Activated gamma-delta T cell (primary cell): ENCODE measurements around the gene SAYSD1.

ENCODE experiments used
- DNase-seq: peaks from one replicate; lab custom pipeline; 2025; lab: John Stamatoyannopoulos, UW

The SAYSD1 gene

DNA sequence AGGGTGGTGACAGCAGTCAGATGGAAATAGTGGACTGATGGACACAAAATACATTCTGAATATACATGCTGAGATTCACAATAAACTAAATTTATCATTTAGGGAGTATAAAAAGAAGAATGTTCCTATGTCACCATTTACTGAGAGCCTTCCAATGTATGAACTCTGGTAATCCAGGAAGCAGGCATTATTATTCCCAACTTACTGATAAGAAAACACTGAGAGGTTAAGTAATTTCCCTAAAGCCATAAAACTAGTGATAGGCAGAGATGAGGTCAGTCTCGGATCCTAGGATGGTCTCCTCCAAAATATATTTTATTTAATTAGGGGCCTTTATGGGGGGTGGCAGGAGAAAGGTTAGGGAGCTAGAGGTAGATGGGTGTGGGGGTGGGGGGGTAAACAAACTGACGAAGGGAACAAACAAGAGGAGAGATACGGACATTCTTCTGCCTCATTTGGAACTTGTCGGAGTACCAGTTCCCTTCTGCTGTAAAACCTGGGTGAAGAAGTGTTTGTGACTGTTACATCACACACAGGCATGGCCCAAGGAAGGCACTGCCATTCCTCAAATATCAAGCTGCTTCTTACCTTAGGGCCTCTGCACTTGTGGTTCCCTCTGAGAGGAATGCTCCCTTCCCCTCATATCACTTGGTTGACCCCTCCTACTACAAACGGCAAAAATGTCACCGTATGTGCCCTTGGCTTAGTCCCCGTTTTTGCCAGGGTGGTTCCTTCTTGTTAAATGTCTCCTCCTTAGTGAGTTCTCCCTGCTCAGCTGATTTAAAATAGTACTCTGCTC lies 6.7 kb downstream of the SAYSD1 start:
- DNase-seq, result no peak

DNA sequence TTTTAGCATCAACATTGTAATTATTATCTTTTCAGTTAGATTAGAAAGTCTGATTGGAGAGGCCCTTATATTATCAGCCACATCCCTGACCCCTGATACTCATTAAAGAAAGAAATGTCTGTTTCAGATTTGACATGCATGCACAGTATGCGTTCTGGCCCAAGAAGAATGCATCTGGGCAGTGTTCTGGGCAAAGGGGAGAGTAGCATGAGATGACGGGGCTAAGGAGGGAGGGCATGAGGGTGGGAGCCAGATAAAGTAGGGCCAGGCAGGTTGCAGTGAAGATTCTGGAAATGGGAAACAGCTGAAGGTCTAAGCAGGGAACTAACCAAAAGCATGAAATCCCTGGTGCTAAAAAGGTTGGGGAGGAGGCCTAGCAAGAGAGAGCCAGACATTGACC lies 7.3 kb downstream of the SAYSD1 start:
- DNase-seq, result no peak

DNA sequence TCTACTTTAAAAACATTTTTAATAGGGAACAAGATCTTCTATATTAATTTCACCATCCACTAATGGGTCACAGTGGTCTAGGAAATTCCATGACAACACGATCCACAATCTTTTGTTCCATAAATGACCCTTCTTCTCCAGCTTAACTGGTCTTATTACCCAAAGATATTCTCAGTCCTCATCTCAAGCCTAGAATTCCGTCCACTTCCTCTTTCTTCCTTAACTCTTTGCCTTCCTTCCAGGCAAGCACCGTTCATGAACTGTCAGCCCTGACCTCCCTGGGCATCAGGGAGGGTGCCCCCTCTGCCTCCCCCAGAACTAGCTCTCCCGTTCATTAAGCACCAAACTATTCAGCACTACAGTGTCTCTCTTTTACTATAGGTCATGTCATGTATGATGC lies 8.0 kb downstream of the SAYSD1 start:
- no peak for DNase-seq

DNA sequence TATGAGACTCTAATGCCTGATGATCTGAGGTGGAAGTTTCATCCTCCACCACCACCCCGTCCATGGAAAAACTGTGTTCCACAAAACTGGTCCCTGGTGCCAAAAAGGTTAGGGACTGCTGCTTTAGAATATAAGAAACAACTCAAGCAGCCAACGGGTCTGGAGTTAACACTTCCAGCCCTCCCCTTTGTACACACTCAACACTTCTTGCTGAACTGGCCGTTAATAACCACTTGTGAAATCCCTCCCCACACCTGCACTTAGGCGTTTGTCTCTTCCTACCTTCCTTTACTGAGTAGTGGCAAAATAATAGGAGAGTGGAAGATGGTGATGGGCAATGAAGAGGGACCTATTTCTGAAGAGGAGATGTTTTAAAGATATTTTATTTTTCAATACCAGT lies 10.5 kb downstream of the SAYSD1 start:
- DNase-seq, result no peak

DNA sequence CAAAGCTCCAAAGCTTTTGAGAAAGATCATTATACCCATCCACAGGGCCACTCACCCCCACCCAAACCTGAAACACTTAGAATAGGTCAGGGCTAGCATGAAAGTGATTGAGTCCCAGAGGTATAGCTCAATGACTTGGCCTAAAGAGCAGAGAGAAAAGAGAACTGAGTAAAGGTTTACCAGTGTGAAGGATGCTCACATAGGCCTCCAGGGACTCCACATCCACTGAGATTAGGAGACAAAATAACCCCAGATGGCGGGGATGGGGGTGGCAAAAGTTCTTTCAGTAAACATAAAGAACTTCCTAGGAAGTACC lies 12.2 kb downstream of the SAYSD1 start:
- no peak for DNase-seq

DNA sequence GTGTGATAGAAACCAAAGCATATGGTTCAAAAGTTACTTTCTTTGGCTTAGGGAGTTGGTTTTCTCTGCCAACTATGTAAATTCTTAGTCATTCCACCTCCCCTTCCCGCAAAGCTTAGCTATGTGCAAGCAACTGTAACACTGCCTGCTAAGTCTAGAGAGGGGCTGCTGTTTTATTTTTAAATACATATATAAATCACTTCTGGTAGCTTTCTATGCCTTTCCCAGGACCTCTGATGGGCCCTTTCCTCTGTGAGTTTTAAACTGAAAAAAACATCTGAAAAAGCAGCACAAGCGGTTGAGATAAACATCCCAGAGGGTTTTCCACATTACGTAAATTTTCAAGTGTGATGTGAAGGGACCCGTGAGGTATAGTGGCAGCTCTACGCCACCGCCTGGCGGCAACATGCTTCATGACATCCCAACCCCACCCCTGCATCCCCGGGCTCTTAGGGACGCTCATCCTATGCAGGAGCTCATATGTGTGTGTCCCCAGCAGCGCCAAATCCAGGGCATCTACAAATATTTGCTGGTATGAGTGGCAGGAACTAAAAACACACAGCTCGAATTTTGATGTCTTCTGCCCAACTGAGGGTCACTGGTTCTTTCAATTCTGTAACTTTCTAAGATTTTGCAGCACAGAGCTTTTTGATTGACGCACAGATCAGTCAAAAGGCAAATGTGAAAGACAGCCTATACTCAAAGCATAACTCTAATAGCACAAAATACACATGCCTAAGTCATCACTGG lies 12.7 kb downstream of the SAYSD1 start:
- DNase-seq, result no peak

DNA sequence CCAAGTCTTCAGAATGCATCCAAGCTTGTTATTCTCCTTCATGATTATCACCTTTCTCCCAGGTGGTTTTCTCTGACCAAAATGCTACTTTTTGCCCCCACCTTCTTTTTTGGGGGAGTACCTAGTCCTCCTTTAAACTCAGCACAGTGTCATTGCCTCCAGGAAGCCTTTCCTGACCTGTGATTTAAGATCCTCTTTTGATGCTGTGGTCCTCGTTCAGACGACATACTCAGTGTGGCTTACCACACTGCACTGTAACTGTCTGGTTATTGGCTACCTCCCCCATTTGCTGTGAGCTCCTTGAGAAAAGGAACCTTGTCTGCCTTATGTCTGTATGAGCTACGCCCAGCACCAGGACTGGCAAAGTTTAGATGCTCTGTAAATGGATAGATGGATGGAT lies 14.6 kb downstream of the SAYSD1 start:
- DNase-seq, result no peak

DNA sequence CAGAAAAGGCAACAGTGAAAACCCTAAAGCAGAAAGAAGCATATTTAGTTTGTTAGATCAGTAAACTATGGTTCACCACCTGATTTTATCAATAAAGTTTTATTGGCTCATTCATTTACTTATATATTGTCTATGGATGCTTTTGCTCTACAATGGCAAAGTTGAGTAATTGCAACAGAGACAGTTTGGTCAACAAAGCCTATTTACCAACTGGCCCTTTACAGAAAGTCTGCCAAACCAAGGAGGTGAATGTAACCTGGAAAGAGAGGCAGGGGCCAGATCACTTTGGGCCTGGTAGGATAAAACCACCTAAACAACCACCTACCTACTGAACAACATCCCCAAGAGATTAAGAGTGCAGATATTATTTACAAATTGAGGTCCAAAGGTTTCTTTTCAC lies 19.4 kb downstream of the SAYSD1 start:
- no peak for DNase-seq

DNA sequence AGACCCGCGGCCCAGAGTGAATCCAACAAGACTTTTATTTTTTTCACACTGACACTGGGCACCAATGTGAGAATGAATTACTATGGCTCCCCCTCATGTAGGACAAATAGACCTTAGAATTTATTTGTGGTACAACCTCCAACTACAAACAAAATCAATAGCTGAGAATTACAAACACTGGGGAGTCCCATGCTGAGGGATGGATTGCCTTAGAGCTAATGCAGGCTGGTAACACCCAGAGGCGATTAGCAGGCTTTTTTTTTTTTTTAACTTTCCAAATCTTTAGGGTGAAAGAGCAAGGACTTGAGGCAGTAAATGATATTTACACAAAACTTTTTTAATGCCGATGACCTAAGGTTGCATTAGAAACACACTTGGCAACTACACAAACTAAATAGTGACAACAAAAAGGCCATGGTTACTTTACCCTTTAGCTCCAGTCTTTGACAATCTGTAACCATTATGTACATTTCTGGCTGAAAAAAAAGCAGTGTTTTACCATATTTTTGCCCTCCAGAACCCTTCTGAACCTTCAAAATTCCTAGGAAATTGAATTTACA lies 21.8 kb downstream of the SAYSD1 start:
- DNase-seq, result no peak

DNA sequence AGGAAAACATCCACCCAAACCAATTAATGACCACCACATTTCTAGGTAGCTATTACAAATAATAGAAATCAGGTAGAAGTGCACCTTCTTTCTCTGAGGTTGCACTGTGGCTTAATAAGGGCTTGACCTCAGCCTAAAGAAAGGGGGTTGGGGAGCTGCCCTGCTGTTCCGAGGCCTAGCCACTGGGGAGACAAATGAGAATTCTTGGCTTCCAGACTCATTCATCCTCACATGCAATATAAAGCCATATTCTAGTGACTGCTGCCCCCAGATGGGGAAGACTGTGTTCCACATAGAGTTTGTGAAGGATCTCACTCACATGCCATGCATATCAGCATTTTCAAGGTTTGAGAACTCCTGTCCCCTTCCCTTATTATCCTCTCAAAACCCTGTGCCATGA lies 22.9 kb downstream of the SAYSD1 start:
- DNase-seq, result no peak

DNA sequence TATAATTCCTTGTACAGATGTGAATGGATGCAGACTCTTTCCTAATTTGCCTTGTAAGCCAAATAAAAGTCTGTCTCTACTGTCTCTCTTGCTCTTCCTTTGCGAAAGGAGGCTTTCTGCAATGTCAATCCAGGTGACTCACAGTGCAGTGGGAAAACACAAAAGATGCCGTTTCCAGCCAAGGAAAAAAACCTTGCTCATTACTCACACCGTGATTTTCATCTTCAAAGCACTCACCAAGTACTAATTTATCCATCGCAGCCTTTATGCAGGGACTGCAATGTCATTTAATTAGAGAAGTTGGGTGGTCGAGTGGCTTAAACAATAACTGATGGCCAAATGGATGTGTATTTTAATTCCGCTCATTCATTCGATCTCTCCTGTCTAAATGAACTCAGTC lies 23.8 kb downstream of the SAYSD1 start:
- DNase-seq, result no peak

DNA sequence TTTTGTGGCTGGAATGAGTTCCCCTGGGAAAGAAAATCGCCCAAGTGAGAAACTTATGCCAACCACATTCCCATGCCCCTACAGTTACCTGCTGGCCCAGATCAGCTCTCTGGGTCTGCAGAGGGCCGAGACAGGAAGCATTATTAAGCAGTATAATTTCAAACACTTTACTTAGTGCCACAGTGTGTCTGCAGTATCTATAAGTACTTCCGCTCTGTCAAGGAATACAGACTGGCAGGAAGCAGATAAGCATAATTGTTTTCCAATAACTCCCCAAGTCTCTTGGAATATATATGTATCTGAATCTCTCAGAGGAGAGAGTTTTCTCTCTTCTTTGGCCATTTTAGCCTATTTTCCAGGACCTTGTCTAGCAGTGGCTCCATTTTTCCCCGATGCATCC lies 24.9 kb downstream of the SAYSD1 start:
- no peak for DNase-seq

DNA sequence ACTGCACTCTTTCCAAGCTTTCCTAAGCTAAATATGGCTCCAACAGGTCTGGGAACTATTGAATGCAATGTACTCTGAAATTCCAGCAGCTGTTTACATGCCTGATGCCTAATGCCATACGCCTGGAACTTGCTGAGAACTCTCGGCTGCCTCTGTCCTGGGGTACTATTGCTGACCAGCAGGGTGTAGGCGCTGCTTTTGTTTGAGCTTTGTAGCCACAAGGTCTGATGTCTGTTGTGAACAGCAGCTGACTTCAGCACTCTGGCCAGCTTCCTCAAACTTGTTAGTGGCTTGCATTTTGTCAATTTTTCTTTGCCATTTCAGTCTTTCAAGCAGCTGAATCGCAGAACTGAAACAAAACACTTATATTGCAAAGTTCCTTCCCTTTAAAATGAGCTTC lies 26.7 kb downstream of the SAYSD1 start:
- no peak for DNase-seq

DNA sequence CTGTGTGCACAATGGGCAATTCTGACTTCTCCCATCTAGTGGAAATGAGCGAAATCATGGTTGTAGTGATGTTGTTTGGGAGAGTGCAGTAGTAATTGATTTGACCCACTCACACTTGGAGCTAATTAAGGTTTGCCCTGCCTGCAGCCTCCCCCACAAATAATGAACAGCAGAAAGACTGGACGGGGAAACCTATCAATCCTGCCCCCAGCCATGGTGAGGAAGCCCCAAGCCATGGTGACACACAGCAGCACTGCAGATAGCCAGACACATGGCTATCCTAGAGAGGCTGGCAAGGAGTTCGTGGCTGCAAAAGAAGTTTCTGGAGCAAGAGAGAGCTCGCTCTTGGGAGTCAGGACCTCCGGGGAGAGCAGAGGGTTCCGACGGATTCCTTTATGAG lies 27.8 kb downstream of the SAYSD1 start:
- no peak for DNase-seq

DNA sequence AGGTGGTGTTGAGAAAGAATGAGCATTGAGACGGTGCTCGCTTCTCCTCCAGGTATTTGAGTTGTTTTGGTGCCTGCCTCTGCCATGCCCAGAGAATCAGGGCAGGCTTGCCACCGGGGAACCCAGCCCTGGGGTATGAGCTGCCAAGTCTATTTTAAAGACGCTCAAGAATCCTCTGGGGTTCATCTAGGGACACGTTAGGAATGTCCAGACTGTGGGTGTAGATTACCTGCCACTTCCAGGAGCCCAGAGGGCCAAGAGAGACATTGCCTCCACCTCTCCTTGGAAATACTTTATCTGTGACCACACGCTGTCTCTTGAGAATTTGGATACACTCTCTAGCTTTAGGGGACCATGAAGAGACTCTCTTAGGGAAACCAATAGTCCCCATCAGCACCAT lies 28.3 kb downstream of the SAYSD1 start:
- DNase-seq, result no peak

DNA sequence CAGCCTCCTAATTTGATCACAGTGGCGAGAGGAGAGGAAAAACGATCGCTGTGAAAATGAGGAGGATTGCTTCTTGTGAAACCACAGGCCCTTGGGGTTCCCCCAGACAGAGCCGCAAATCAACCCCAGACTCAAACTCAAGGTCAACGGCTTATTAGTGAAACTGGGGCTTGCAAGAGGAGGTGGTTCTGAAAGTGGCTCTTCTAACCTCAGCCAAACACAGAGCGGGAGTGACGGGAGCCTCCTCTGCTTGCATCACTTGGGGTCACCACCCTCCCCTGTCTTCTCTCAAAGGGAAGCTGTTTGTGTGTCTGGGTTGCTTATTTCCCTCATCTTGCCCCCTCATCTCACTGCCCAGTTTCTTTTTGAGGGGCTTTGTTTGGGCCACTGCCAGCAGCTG lies 28.7 kb downstream of the SAYSD1 start:
- no peak for DNase-seq

DNA sequence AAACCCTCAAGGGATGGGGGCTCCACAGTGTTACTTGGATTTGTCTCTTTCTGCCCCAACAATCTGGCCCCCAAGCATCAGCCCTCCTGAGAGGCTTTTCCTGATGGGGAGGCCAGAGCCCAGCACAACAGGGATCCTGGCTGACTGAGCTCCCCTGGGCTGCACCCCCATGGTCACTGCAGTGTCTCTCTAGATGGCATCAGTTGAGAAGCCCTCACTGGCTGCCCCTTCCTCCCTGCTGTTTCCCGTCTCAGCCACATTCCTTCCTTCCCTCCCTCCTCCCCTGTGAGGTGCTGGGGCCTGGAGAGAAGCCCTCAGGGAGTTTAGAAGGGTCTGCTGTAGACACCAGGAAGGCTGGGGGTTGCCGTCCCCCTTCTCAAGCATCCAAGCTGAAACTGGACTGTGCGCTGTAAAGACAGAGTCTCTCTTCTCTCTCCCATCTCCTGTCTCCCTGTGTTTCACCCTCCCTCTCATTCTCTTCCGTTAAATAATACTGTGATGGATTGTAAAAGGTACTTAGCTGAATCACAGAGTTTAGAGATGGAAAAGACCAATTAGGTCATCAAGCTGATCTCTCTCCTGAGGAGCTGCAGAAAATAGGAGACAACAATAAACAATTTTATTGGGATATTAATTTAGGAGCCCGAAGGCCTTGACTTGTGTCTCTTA lies 29.7 kb downstream of the SAYSD1 start:
- no peak for DNase-seq

DNA sequence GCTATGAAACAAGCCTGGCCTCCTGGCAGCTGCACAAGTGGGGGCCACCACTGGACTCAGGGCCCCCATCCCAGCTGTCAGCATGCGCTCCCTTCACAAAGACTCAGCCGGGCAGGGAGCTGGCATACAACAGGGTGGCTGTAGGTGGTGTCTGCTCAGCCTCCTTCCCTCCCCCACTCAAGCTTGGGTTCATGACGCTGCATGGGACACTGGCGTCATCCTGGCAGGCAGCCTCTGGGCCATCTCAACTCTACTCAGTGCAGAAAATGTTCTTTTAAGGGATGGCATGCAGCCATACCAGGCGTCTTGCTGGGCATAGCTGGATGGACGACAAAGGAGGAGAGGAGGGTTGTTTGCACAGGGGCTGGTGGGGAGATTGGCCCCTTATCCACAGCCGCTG lies 30.5 kb downstream of the SAYSD1 start:
- DNase-seq, result no peak

DNA sequence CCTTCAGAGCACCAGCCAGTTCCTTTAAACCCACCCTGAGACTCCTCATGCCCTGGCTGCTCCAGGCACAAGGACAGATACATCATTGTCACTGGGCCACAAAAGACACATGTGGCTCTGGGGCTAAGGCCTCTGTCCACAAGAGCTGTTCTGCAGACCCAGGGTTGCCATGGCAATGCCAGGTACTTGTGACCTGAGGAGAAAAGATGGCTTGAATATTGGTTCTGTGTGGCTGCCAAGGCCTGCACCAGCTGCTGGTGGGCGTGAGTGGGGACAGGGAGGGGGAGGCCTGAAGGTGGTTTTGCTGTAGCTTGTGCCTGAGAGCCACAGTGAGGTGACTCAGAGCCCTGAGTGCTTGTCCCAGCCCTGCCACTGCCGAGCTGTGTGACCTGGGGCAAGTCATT lies 31.8 kb downstream of the SAYSD1 start:
- no peak for DNase-seq

DNA sequence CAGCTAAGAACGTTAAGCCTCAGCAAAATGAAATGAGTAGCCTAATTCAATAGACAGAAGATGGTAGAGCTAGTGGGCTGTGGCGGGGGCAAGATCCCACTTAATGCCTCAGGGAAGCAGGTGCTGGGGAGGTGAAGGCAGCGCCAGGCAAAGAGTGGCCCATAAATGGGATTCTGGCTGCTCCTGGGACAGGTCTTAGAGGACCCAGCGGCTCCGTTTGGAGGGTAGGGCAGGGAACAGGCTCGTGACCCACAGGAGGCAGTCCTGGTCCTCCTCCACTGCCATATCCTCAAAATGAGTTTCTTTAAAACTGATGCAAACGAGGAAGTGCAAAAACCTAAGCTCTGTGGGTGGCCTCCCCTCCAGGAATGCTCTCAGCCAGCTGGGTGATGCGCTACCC lies 32.7 kb downstream of the SAYSD1 start:
- no peak for DNase-seq

DNA sequence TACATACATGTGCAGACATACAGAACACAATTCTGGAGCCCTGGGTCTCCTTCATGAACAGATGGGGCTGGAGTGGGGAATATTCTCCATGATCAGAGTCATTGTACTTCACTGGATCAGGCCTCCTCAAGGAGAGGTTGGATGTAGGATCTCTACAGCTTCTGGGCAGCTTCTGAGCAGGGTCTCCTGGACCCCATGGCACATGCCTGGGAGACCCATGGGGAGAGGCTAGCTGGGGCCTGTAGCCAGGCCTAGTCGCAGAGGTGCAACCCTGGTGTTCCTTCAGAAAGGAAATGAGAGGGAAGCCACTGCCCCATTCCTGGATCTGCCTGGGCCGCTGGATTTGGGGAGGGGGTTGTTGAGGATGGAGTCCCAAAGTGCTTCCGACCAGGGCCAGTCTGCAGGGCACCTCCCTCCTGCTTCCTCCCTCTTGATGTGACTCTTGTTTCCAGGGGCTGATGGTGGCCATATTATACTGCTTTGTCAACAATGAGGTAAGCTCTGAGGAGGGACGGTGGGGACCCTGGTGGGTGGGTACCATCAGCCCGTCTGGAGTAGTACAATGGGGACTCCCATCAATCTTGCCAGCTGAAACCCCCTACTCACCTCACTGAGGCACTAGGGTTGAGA lies 34.6 kb downstream of the SAYSD1 start:
- no peak for DNase-seq
